ENCODE results near the gene LPP. TPM values are rescaled to one million over a fixed set of nuclear protein-coding genes. Genes with fewer than 3 reads are reported as not detected.

LPP gene
- total and polyA plus RNA-seq, 8 donors, result 23.1 to 220 (median 26.7) TPM

GRCh38 chr3:188353426-188353825 is 199.5 kb downstream of the LPP start:
- TF ChIP-seq CTCF (IDR thresholded peaks at IDR 0.05), result no peak
- H3K27me3 ChIP-seq, result no peaks in the 10 kb centered on the region
- H3K9me3 ChIP-seq, result no peaks in the 10 kb centered on the region
- peaks cover 4 to 23% of the 10 kb centered on the region in 2 donors for H3K4me1 ChIP-seq
- H3K27ac ChIP-seq, result no peak overlapping the region
- intact Hi-C loops (cut with DNase I), result no loop called here
- no peaks in the 10 kb centered on the region for H3K36me3 ChIP-seq
- ATAC-seq (no peak), DNase-seq (no peak)
- H3K4me3 ChIP-seq, result no peak overlapping the region

GRCh38 chr3:188358787-188359493 is 205.0 kb downstream of the LPP start:
- intact Hi-C loops (cut with DNase I), result no loop called here
- DNase-seq, result no peak
- no peaks in the 10 kb centered on the region for H3K36me3 ChIP-seq
- H3K4me3 ChIP-seq, result no peak overlapping the region
- no peaks in the 10 kb centered on the region for H3K27me3 ChIP-seq
- no peak overlapping the region for H3K27ac ChIP-seq
- H3K4me1 ChIP-seq, result peaks cover 0 to 33% of the 10 kb centered on the region in 2 donors
- peak; percentile 64 for ATAC-seq
- TF ChIP-seq CTCF (IDR thresholded peaks at IDR 0.05), result no peak
- no peaks in the 10 kb centered on the region for H3K9me3 ChIP-seq

DNA sequence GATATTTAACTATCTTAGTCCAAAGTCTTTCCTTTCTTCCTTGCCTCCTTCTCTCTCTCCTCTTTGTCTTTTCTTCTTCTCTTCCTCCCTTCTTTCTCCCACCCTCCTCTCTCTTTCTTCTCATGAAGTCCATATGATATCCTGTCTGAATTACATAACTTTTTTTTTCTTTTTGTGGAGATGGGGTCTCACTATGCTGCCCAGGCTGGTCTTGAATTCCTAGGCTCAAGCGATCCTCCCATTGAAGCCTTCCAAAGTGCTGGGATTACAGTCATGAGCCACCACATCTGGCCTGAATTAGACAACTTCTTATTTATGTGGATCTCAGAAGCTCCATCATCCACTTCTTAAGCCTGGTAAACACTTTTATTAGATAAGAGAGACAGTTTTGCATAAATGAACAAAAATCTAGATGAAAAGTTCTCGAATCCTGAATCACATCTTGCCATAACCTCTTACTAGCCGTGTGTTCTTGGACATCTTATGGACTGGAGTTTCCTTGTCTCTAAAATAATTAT is 206.5 kb downstream of the LPP start:
- no peak for TF ChIP-seq CTCF (IDR thresholded peaks at IDR 0.05)
- H3K4me3 ChIP-seq, result no peak overlapping the region
- DNase-seq, result no peak
- H3K4me1 ChIP-seq, result peaks cover 0 to 39% of the 10 kb centered on the region in 2 donors
- H3K27ac ChIP-seq, result no peak overlapping the region
- no peaks in the 10 kb centered on the region for H3K27me3 ChIP-seq
- no peaks in the 10 kb centered on the region for H3K36me3 ChIP-seq
- ATAC-seq, result no peak
- H3K9me3 ChIP-seq, result no peaks in the 10 kb centered on the region
- intact Hi-C loops (cut with DNase I), result no loop called here

- no peak overlapping the region for H3K27ac ChIP-seq
- intact Hi-C loops (cut with DNase I), result no loop called here
- no peak overlapping the region for H3K4me3 ChIP-seq
- no peaks in the 10 kb centered on the region for H3K9me3 ChIP-seq
- ATAC-seq (no peak), DNase-seq (no peak)
- no peak for TF ChIP-seq CTCF (IDR thresholded peaks at IDR 0.05)
- H3K4me1 ChIP-seq, result peaks cover 0 to 47% of the 10 kb centered on the region in 2 donors
- H3K36me3 ChIP-seq, result no peaks in the 10 kb centered on the region
- no peaks in the 10 kb centered on the region for H3K27me3 ChIP-seq
These were observed 207.9 kb downstream of the LPP start for GRCh38 chr3:188361888-188362287.

DNA sequence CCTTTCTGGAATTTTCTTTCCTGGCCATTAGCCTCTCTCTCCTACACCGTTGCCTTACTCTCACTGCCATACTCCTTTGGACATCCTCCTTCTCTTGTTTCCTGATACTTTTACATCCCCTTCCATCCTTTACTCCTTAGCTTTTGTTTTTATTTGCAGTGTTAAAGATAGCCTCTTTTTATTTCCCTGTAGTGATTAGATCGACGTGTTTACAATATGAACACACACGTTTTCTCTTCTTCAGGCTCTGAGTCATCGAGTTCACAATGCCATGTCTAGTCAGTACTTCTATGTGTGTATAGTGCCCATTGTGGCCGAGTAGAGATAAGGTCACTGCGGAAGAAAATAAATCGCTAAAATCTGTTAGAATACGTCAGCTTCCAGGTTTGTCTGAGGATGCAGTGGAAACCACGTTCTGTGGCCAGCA is 208.5 kb downstream of the LPP start:
- ATAC-seq, result peak; percentile 43
- intact Hi-C loops (cut with DNase I), result no loop called here

More for the DNA sequence above, 208.5 kb downstream of the LPP start:
- Histone ChIP-seq H3K9me3 (no peaks in the 10 kb centered on the region), H3K27ac (no peak overlapping the region), H3K27me3 (no peaks in the 10 kb centered on the region), H3K4me1 (peaks cover 0 to 47% of the 10 kb centered on the region in 2 donors), H3K36me3 (no peaks in the 10 kb centered on the region), H3K4me3 (no peak overlapping the region)
- no peak for DNase-seq
- no peak for TF ChIP-seq CTCF (IDR thresholded peaks at IDR 0.05)

Data from left lung (tissue), 10 donors.